Stomach (tissue), 4 donors: ENCODE measurements around the gene CRYM.

Experiments used
- CTCF ChIP-seq, 7 experiments: fragments of 450-650 bp in 4 of 7; fragments of 200-600 bp in 3 of 7; sonication (generic) in 3 of 7; IDR thresholded peaks; one replicate each; pipeline ENCODE4 v1.5.1; 2016 to 2019; ENCODE audit warnings: antibody characterized with exemption in 7 of 7, control low read depth in 2 of 7, mild to moderate bottlenecking in 1 of 7
- EP300 ChIP-seq: sonication (generic); formaldehyde crosslinking; IDR thresholded peaks from one replicate; pipeline ENCODE4 v1.6.1; 2017; ENCODE audit warnings: antibody characterized with exemption
- POLR2A ChIP-seq, 4 donors: fragments of 450-650 bp; IDR thresholded peaks; one replicate each; pipeline ENCODE4 v1.6.1; 2016; ENCODE audit warnings: antibody characterized with exemption in 4 of 4, control low read depth in 2 of 4, mild to moderate bottlenecking in 1 of 4, moderate library complexity in 1 of 4
- POLR2AphosphoS5 ChIP-seq, 3 donors: sonication (generic); formaldehyde crosslinking; IDR thresholded peaks; one replicate each; pipeline ENCODE4 v1.6.1; 2016; ENCODE audit warnings: antibody characterized with exemption in 3 of 3

- TF ChIP-seq CTCF (IDR thresholded peaks at IDR 0.05) (no peak), POLR2A (IDR thresholded peaks at IDR 0.05) (no peak), POLR2AphosphoS5 (IDR thresholded peaks at IDR 0.05) (no peak), EP300 (no peak)
Measured at GRCh38 chr16:21253470-21253869, 24.6 kb downstream of the CRYM start.
